Effector CD4-positive, alpha-beta T cell (primary cell): Measurements from ENCODE around the gene MYH16.

Experiments
- DNase-seq: peaks from one replicate; pipeline ENCODE4 v3.0.0-alpha.2; 2020

MYH16 gene

GRCh38 chr7:99359465-99360154, 87.0 kb downstream of the MYH16 start:
- no peak for DNase-seq
